GM04504 (cell line): ENCODE measurements around the gene PPM1B.
"Not testable (repeated sequence)": the region's sequence is repeated elsewhere in the genome, so short reads cannot be mapped to it uniquely, and the experiment has no call there.

Source experiments
- DNase-seq: peaks from one replicate; pipeline ENCODE4 v3.0.0-alpha.2; 2012; ENCODE audit warnings: low read depth

Gene PPM1B

GRCh38 chr2:44200759-44201158 lies 32.1 kb downstream of the PPM1B start:
- DNase-seq, result no peak

DNA sequence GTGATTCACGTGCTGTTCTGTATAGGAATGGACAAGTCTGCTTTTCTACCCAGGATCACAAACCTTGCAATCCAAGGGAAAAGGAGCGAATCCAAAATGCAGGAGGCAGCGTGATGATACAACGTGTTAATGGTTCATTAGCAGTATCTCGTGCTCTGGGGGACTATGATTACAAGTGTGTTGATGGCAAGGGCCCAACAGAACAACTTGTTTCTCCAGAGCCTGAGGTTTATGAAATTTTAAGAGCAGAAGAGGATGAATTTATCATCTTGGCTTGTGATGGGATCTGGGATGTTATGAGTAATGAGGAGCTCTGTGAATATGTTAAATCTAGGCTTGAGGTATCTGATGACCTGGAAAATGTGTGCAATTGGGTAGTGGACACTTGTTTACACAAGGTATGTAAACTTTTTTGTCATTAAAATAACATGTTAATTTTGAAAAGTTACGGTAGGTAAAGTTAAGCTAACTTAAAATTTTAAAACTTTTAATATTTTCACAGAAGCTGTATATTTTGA lies 33.0 kb downstream of the PPM1B start:
- no peak for DNase-seq

DNA sequence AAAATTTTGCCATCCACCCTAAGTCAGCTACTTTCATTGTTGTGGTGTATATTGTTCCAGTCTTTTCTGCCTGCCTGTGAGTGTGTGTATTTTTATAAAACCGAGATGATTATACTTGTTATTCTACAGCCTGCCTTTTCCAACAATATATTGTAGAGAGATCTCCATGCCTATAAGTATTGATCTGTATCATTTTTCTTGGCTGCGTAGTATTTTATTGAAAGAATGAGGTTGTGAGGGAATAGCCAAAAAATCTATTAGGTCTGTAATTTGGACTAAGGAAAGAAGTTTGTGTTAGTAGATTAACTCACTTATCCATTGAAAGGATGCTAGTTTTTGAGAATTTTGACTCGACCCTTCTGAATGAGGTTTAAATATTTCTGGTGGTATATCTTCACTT lies 34.9 kb downstream of the PPM1B start:
- DNase-seq, result no peak

- DNase-seq, result no peak
These were observed 36.5 kb downstream of the PPM1B start for GRCh38 chr2:44205169-44205568.

- DNase-seq, result no peak
These were observed 38.4 kb downstream of the PPM1B start for GRCh38 chr2:44207102-44207501.

DNA sequence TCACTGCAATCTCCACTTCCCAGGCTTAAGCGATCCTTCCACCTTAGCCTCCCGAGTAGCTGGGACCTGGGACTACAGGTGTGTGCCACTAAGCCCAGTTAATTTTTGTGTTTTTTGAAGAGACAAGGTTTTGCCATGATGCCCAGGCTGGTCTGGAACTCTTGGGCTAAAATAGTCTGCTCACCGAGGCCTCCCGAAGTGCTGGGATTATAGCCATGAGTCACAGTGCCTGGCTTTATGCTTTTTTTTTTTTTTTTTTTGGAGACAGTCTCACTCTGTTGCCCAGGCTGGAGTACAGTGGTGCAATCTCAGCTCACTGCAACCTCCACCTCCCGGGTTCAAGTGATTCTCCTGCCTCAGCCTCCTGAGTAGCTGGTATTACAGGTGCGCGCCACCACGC lies 39.0 kb downstream of the PPM1B start:
- not testable (repeated sequence) for DNase-seq

DNA sequence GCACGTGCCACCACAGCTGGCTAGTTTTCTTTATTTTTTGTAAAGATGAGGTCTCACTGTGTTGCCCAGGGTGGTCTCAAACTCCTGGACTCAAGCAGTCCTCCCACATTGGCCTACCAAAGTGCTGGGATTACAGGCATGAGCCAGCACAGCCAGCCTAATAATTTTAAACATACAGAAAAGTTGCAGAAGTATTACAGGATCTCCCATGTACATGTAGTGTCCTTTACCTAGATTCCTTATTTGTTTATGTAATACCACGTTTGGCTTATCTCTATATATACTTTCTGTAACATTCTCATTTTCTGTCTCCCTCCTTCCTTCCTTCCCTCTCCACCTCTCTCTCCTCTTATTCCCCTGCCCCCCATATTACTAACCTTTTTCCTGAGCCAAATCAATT lies 41.7 kb downstream of the PPM1B start:
- DNase-seq, result no peak

- DNase-seq, result no peak
These were observed 42.5 kb downstream of the PPM1B start for GRCh38 chr2:44211183-44211582.

DNA sequence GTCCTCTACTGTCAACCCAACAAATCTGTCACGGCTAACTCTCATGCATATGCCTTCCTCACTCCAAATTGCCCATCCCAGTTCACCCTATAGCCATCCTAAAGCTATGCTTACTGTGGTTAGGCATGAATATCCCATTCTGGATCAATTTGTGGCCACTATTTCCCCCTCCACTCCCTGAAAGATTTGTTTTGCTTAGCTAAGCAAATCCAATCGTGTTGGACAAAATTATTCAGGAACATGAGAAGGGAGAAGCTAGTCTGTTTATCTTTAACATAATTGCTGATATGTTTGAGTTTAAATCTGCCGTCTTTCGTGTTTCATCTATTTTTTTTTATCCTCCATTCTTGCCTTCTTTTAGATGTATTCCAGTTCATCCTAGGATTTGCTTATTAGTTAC lies 43.6 kb downstream of the PPM1B start:
- DNase-seq, result no peak

GRCh38 chr2:44215827-44216226 lies 47.2 kb downstream of the PPM1B start:
- no peak for DNase-seq

GRCh38 chr2:44218771-44219170 lies 50.1 kb downstream of the PPM1B start:
- no peak for DNase-seq

- DNase-seq, result no peak
These were observed 58.1 kb downstream of the PPM1B start for GRCh38 chr2:44226753-44227152.

DNA sequence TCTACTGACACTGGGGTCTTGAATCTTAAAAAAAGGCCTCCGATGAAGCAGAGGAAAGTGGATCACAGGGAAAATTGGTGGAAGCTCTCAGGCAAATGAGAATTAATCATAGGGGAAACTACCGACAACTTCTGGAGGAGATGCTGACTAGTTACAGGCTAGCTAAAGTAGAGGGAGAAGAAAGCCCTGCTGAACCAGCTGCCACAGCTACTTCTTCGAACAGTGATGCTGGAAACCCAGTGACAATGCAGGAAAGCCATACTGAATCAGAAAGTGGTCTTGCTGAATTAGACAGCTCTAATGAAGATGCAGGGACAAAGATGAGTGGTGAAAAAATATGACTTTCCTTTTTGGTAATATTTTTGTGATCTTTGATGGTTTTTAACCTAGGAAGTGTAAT lies 61.7 kb downstream of the PPM1B start:
- DNase-seq, result no peak

DNA sequence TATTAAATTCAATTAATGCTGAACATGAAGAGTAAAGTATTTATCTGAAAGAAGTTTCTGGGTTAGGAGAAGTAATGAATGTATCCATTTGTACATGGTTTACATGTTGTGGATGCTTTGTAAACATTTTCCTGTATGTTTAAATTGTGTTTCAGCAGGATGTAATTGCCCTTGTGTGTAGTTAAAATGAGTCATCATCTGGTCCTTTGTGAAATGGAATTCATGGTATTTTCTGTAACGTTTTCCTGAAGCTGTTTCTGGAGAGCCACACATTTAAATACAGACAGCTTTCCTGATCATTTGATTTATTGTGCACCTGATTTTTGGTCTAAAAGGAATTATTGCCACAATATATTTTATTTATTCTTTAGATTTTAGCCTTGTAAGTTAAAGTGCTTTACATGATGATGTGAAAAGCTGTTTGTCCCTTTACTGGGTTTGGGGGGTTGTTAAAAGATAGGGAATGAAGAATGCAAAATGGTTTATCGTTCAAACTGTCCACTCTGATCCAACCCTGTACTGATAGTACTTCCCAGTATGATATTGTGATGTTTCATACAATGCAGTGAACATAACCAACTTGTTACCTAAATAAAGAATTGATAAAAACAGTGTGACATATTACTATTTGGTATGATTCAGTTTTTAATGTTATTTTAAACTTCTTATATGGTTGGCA lies 64.9 kb downstream of the PPM1B start:
- DNase-seq, result no peak

- no peak for DNase-seq
These were observed 68.5 kb downstream of the PPM1B start for GRCh38 chr2:44237221-44237620.

- DNase-seq, result no peak
These were observed 74.2 kb downstream of the PPM1B start for GRCh38 chr2:44242904-44243303.

DNA sequence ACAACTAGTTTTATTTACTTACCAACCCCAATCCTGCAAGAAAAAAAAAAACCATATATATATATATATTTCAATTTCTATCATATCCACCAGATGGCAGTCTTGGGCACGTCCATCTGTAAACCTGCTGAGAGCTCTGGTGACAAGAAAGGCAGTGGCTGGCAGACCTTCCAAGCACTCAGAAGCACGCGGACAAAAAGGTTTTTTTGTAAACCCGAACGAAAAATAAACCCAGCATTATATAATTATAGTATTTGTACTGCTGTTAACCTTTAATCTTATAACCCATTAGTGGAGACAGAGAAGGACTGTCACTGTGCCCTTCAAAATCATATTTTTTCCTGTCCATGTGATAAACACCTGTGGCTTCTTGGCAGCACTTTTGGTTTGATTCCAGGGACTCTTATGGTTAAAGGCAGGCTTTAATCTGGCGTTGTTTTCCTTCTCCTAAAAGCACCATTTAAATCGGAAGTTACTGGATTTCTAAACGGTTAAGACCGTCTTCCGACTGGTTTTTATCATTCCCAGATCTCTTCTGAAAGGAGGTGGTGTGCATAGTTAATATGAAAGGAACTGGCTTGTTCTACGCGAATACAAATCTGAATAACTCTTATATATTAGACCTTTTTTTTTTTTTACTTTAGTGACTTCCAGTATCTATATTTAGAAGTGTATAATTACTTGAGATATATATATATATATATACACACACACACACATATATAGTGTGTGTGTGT lies 75.6 kb downstream of the PPM1B start:
- DNase-seq, result peak; percentile 56

GRCh38 chr2:44245083-44245861 lies 76.6 kb downstream of the PPM1B start:
- no peak for DNase-seq

DNA sequence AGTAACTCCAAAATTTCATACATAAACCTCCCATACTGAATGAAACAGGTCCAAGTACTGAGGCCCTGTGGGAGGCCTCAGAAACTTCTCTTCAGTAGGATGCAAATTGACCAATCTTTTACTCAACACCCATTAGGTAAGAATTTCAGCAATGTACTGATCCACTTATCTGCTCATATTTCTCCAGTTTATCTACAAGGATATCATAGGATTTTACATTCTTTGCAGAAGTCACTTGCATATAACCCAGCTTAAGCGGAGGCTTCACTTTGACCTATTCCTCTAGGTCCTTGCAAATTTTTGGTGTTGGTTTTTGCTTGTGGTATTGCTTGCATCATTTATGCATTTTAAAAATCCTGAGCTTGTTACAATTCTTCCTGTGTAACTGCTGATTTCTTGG lies 77.8 kb downstream of the PPM1B start:
- no peak for DNase-seq

DNA sequence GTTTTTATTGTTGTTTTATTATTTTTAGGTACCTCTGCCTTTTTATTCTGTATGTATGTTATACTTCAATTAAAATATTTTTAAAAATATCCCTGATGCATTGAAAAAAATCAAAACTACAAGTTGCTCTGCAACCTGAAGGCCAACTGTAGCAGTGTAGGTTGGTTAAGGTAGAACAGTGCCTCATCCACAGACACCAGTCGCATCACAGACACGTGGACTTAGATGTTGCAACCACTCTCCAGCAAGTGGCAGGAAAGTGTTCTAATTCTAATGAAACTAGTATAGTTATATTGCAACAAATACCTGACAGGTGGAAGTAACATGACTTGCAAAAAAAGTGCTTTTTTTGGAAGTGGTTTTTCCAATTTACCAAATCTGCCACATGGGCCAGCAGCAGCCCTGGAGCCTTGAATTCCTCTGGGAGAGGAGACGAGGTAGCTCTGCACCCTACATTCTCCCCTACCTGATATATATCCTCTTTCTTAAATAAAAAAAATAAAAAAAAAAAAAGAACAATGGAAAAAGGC lies 78.2 kb downstream of the PPM1B start:
- no peak for DNase-seq

DNA sequence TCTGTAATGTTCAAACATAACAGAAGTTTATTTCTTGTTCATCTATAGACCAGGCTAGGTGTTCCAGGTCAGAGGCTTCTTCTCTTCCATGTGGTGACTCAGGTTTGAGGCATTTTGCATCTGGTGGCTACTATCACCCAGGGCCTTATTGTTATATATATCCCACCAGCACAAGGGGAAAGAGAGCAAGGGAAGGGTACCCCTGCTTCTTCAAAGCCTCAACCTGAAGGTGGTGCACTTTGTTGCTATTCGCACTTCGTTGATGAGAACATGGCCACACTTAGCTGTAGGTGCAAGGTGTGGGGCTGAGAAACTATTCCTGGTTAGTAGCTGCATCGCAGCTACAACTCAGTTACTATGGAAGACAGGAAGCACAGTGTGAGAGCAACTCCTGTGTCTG lies 79.2 kb downstream of the PPM1B start:
- DNase-seq, result no peak

GRCh38 chr2:44249269-44249668 lies 80.6 kb downstream of the PPM1B start:
- not testable (repeated sequence) for DNase-seq

GRCh38 chr2:44250376-44250775 lies 81.7 kb downstream of the PPM1B start:
- no peak for DNase-seq
